HepG2 (cell line): ENCODE results near the gene IFT172. TPM values are rescaled to one million over a fixed set of nuclear protein-coding genes. Genes with fewer than 3 reads are reported as not detected.
A peak's percentile ranks its signal among the peaks of the same experiment; 100 is the strongest.

ENCODE experiments used
- DR1 ChIP-seq: sonication (generic); formaldehyde crosslinking; IDR thresholded peaks from 2 replicates; pipeline ENCODE4 v1.8.0; 2021; ENCODE audit warnings: mild to moderate bottlenecking, missing genetic modification reagents, inconsistent platforms
- HDAC1 ChIP-seq: sonication (generic); formaldehyde crosslinking; IDR thresholded peaks from 2 replicates; pipeline ENCODE4 v1.5.1; 2020; ENCODE audit warnings: mild to moderate bottlenecking, missing genetic modification reagents
- JUNB ChIP-seq: sonication (generic); formaldehyde crosslinking; IDR thresholded peaks from 2 replicates; pipeline ENCODE4 v1.8.0; 2022; ENCODE audit warnings: missing genetic modification reagents, mild to moderate bottlenecking, borderline replicate concordance
- NFE2L1 ChIP-seq: sonication (generic); formaldehyde crosslinking; IDR thresholded peaks from 2 replicates; pipeline ENCODE4 v1.4.0; 2020; ENCODE audit warnings: missing genetic modification reagents, mild to moderate bottlenecking, borderline replicate concordance
- NFE2L2 ChIP-seq: fragments of 150-350 bp; IDR thresholded peaks from 2 replicates; pipeline ENCODE4 v1.6.1; 2014; ENCODE audit warnings: low read length
- RORA ChIP-seq: sonication (generic); formaldehyde crosslinking; IDR thresholded peaks from 2 replicates; pipeline ENCODE4 v1.5.0; 2020; ENCODE audit warnings: mild to moderate bottlenecking, missing genetic modification reagents, moderate library complexity
- RXRB ChIP-seq: IDR thresholded peaks from 2 replicates; pipeline ENCODE4 v1.6.1; 2016; ENCODE audit warnings: borderline replicate concordance, missing genetic modification reagents, missing compliant biosample characterization
- ZMYM2 ChIP-seq: sonication (generic); formaldehyde crosslinking; IDR thresholded peaks from 2 replicates; pipeline ENCODE4 v1.8.0; 2022; ENCODE audit warnings: mild to moderate bottlenecking, missing genetic modification reagents
- ZNF331 ChIP-seq: sonication (generic); formaldehyde crosslinking; IDR thresholded peaks from 2 replicates; pipeline ENCODE4 v1.4.0; 2020; ENCODE audit warnings: missing genetic modification reagents
- ZNF543 ChIP-seq: sonication (generic); formaldehyde crosslinking; IDR thresholded peaks from 2 replicates; pipeline ENCODE4 v1.4.0; 2020; ENCODE audit warnings: mild to moderate bottlenecking, missing genetic modification reagents
- ZNF574 ChIP-seq: sonication (generic); formaldehyde crosslinking; IDR thresholded peaks from 2 replicates; pipeline ENCODE4 v1.4.0; 2020; ENCODE audit warnings: missing genetic modification reagents
- polyA plus RNA-seq, 8 experiments: library from polyadenylated mRNA; depleted of rRNA in 3 of 8; stranded (reverse) in 7 of 8; unstranded in 1 of 8; fragments of >200 nt; fragmentation: Illumina TruSeq in 4 of 8; extraction: Trizol in 4 of 8; gene quantifications; 2 replicates each; pipeline versions ENCODE4 v1.2.1 to v1.2.3, GENCODE V29; 2011 to 2016; ENCODE audit warnings: low read depth in 4 of 8, missing spikeins in 1 of 8, mixed read lengths in 1 of 8; ENCODE audit not compliant: insufficient read depth in 1 of 8
- total RNA-seq, 5 experiments: library from RNA; depleted of rRNA; stranded (reverse); fragments of >200 nt; fragmentation: Illumina TruSeq; extraction: Trizol; gene quantifications; 2 replicates each; pipeline ENCODE4 v1.2.3, GENCODE V29; 2016; ENCODE audit warnings: low read depth in 1 of 5
- TF ChIP-seq, protein P1 (sequence below): sonication (generic); formaldehyde crosslinking; IDR thresholded peaks from 2 replicates; pipeline ENCODE4 v1.9.0; 2021; ENCODE audit warnings: missing genetic modification reagents, borderline replicate concordance
- TF ChIP-seq, protein P2 (sequence below): sonication (generic); formaldehyde crosslinking; IDR thresholded peaks from 2 replicates; pipeline ENCODE4 v1.4.0; 2020; ENCODE audit warnings: missing genetic modification reagents, borderline replicate concordance
- TF ChIP-seq, protein P3 (sequence below): sonication (generic); formaldehyde crosslinking; IDR thresholded peaks from 2 replicates; pipeline ENCODE4 v1.8.0; 2022; ENCODE audit warnings: mild to moderate bottlenecking, missing genetic modification reagents, borderline replicate concordance

IFT172 gene
- total and polyA plus RNA-seq, 2 of the 13 experiments (the other 11 are each of a cell fraction or from before 2014, with no cell fraction given), result 21.6 to 35.7 TPM

DNA sequence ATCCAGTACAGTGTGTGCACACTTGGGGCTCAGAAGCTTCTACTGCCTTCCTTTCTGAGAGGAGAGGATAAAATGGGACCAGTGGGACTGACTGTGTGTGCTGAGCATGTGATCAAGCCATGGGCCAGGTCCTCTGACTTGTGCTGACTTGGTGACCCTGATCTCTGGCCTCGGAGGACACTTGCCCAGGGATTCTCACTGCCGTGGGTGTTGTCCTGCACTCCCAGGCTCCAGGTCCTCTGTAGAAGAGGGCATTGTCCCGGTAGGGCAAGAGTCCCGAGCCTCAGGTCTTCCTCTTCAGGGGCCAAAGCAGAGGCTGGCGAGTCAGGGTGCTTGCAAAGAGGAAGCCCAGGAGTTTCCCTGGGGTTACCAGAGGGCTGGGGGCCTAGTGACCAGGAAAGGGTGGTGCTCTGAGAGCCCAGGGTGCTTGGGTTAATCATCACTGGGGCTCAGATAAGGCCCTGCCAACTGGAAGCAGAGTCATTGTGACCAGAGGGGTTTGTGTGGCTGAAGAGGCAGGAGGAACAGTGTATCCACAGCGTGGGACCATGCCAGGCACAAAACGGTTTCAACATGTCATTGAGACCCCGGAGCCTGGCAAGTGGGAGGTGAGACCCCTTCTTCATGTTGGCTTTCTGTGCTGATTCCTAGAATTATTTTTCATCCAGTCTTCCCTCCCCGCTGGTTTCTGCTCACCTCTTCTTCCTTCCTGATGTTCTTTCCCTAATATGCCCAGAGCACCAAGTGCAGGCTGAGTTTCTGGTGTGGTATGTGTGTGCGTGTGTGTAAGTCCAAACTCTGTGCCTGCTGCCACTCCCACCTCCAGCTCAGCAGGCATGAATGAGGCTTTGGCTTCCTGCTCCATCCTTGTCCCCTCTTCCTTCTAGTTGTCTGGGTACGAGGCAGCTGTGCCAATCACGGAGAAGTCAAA is 7.1 kb upstream of the IFT172 start, which contains the start of gene GCKR (continued):
- TF ChIP-seq DR1 (peak; percentile 68), RXRB (CRISPR knock-in tag) (peak; percentile 47), ZNF574 (CRISPR knock-in tag) (peak; percentile 79), JUNB (CRISPR knock-in tag) (peak; percentile 68; the same call in 1 of the 2 replicates), NFE2L1 (peak; percentile 82; the same call in 1 of the 2 replicates), ZMYM2 (CRISPR knock-in tag) (peak; percentile 82), NFE2L2 (peak; percentile 50), ZNF543 (0 out of 2 replicates have a peak, but pooled peaks have one; percentile 15), HDAC1 (CRISPR knock-in tag) (peak; percentile 97), ZNF331 (CRISPR knock-in tag) (peak; percentile 53; the same call in 1 of the 2 replicates), RORA (no peak)
- TF ChIP-seq, protein P1, sequence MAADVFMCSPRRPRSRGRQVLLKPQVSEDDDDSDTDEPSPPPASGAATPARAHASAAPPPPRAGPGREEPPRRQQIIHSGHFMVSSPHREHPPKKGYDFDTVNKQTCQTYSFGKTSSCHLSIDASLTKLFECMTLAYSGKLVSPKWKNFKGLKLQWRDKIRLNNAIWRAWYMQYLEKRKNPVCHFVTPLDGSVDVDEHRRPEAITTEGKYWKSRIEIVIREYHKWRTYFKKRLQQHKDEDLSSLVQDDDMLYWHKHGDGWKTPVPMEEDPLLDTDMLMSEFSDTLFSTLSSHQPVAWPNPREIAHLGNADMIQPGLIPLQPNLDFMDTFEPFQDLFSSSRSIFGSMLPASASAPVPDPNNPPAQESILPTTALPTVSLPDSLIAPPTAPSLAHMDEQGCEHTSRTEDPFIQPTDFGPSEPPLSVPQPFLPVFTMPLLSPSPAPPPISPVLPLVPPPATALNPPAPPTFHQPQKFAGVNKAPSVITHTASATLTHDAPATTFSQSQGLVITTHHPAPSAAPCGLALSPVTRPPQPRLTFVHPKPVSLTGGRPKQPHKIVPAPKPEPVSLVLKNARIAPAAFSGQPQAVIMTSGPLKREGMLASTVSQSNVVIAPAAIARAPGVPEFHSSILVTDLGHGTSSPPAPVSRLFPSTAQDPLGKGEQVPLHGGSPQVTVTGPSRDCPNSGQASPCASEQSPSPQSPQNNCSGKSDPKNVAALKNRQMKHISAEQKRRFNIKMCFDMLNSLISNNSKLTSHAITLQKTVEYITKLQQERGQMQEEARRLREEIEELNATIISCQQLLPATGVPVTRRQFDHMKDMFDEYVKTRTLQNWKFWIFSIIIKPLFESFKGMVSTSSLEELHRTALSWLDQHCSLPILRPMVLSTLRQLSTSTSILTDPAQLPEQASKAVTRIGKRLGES (CRISPR knock-in tag), result peak; percentile 97
- TF ChIP-seq, protein P2, sequence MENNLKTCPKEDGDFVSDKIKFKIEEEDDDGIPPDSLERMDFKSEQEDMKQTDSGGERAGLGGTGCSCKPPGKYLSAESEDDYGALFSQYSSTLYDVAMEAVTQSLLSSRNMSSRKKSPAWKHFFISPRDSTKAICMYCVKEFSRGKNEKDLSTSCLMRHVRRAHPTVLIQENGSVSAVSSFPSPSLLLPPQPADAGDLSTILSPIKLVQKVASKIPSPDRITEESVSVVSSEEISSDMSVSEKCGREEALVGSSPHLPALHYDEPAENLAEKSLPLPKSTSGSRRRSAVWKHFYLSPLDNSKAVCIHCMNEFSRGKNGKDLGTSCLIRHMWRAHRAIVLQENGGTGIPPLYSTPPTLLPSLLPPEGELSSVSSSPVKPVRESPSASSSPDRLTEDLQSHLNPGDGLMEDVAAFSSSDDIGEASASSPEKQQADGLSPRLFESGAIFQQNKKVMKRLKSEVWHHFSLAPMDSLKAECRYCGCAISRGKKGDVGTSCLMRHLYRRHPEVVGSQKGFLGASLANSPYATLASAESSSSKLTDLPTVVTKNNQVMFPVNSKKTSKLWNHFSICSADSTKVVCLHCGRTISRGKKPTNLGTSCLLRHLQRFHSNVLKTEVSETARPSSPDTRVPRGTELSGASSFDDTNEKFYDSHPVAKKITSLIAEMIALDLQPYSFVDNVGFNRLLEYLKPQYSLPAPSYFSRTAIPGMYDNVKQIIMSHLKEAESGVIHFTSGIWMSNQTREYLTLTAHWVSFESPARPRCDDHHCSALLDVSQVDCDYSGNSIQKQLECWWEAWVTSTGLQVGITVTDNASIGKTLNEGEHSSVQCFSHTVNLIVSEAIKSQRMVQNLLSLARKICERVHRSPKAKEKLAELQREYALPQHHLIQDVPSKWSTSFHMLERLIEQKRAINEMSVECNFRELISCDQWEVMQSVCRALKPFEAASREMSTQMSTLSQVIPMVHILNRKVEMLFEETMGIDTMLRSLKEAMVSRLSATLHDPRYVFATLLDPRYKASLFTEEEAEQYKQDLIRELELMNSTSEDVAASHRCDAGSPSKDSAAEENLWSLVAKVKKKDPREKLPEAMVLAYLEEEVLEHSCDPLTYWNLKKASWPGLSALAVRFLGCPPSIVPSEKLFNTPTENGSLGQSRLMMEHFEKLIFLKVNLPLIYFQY (CRISPR knock-in tag), result peak; percentile 72
- TF ChIP-seq, protein P3, sequence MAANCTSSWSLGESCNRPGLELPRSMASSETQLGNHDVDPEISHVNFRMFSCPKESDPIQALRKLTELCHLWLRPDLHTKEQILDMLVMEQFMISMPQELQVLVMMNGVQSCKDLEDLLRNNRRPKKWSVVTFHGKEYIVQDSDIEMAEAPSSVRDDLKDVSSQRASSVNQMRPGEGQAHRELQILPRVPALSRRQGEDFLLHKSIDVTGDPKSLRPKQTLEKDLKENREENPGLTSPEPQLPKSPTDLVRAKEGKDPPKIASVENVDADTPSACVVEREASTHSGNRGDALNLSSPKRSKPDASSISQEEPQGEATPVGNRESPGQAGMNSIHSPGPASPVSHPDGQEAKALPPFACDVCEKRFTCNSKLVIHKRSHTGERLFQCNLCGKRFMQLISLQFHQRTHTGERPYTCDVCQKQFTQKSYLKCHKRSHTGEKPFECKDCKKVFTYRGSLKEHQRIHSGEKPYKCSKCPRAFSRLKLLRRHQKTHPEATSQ (CRISPR knock-in tag), result peak; percentile 63; the same call in 1 of the 2 replicates
